Ascending aorta (tissue), 2 donors: Measurements from ENCODE around the gene BLID. TPM values are rescaled to one million over a fixed set of nuclear protein-coding genes. Genes with fewer than 3 reads are reported as not detected.
A peak's percentile ranks its signal among the peaks of the same experiment; 100 is the strongest.

Experiments used
- DNase-seq, 2 donors: peaks; one replicate each; pipeline ENCODE4 v3.0.0-alpha.2; 2019; ENCODE audit warnings: low spot score in 2 of 2
- H3K27ac ChIP-seq, 2 donors: fragments of 200-600 bp; sonication (generic); one replicate each; pipeline ENCODE4 v1.5.1; 2016 to 2017; ENCODE audit warnings: mild to moderate bottlenecking in 1 of 2
- H3K27me3 ChIP-seq: fragments of 200-600 bp; sonication (generic); one replicate; pipeline ENCODE4 v1.5.1; 2017
- H3K36me3 ChIP-seq, 2 donors: fragments of 200-600 bp; sonication (generic); one replicate each; pipeline ENCODE4 v1.5.1; 2016
- H3K4me1 ChIP-seq, 2 donors: fragments of 200-600 bp; sonication (generic); one replicate each; pipeline ENCODE4 v1.5.1; 2016 to 2017; ENCODE audit warnings: mild to moderate bottlenecking in 1 of 2
- H3K4me3 ChIP-seq, 2 donors: fragments of 200-600 bp; sonication (generic); one replicate each; pipeline ENCODE4 v1.5.1; 2016 to 2017; ENCODE audit warnings: mild to moderate bottlenecking in 1 of 2
- H3K9me3 ChIP-seq, 2 donors: fragments of 200-600 bp; sonication (generic); one replicate each; pipeline ENCODE4 v1.5.1; 2016
- intact Hi-C: fragments of 100-400 bp; cut with DNase I; formaldehyde crosslinking; loops from one replicate; pipeline ENCODE4 v1.15.1; 2023
- total RNA-seq: library from RNA; depleted of rRNA; stranded (reverse); fragments of >200 nt; gene quantifications from one replicate; pipeline ENCODE4 v1.1.0, GENCODE V29; 2016
- TF ChIP-seq, protein P1 (sequence below), 3 experiments: fragments of 200-600 bp in 2 of 3; fragments of 450-650 bp in 1 of 3; sonication (generic) in 2 of 3; IDR thresholded peaks; one replicate each; pipeline ENCODE4 v1.5.1; 2016 to 2019; ENCODE audit warnings: antibody characterized with exemption in 3 of 3, mild to moderate bottlenecking in 1 of 3, moderate library complexity in 1 of 3

Gene BLID
- total RNA-seq, 1 donor from 2014 or later, result not detected

DNA sequence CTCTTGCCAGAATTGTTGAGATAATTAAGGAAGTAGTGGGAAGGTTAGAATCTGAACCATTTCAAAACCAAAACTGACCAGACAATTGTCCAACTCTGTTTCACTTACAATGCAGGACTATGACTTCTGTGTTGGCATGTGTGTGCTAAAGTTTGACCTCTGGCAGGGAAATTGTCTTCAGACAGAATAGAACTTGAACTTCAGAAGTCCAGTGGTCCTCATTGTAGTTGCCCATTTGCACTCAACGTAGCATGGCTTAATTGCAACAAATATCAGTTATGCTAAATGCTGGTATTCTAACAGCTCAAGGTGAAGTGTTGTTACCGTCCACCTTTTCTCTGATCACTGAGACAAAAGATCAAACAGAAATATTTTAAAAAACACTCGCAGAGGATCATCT is 47.2 kb downstream of the BLID start:
- Histone ChIP-seq H3K36me3 (no peaks in the 10 kb centered on the region), H3K4me1 (peaks cover 0 to 17% of the 10 kb centered on the region in 2 donors), H3K4me3 (peak overlapping the region in 1 of 2 donors; percentile 29), H3K9me3 (no peaks in the 10 kb centered on the region), H3K27ac (no peak overlapping the region), H3K27me3 (no peaks in the 10 kb centered on the region)
- TF ChIP-seq, protein P1, sequence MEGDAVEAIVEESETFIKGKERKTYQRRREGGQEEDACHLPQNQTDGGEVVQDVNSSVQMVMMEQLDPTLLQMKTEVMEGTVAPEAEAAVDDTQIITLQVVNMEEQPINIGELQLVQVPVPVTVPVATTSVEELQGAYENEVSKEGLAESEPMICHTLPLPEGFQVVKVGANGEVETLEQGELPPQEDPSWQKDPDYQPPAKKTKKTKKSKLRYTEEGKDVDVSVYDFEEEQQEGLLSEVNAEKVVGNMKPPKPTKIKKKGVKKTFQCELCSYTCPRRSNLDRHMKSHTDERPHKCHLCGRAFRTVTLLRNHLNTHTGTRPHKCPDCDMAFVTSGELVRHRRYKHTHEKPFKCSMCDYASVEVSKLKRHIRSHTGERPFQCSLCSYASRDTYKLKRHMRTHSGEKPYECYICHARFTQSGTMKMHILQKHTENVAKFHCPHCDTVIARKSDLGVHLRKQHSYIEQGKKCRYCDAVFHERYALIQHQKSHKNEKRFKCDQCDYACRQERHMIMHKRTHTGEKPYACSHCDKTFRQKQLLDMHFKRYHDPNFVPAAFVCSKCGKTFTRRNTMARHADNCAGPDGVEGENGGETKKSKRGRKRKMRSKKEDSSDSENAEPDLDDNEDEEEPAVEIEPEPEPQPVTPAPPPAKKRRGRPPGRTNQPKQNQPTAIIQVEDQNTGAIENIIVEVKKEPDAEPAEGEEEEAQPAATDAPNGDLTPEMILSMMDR (IDR thresholded peaks at IDR 0.05), result no peak
- DNase-seq, result no peak
- intact Hi-C loops, result no loop called here

DNA sequence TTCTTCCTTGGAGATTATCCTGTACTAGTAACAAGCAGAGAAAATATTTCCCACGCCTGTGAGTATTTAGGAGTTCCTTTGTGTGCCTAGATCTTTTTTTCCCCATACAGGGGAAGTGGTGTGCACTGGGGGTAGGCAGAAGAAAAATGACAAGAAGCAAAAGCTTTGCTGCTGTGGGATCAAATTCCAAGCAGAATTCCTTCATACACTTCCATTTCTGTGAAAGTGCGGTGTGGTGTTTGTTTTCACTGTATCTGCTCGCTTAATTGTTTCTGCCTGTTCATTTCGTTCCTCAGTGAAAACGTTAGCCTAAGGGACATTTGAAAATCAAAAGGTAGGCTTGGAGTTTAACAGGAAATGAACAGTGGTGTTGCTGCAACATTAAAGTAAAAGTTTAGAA is 47.9 kb downstream of the BLID start:
- DNase-seq, result no peak
- no peaks in the 10 kb centered on the region for H3K9me3 ChIP-seq
- peak overlapping the region in 1 of 2 donors; percentile 50 for H3K27ac ChIP-seq
- H3K4me3 ChIP-seq, result peak overlapping the region; percentile 19 to 29
- peaks cover 0 to 15% of the 10 kb centered on the region in 2 donors for H3K4me1 ChIP-seq
- intact Hi-C loops, result no loop called here
- H3K36me3 ChIP-seq, result no peaks in the 10 kb centered on the region
- H3K27me3 ChIP-seq, result no peaks in the 10 kb centered on the region
- TF ChIP-seq, protein P1 (IDR thresholded peaks at IDR 0.05), result no peak
